ENCODE measurements around the gene ARMH3. TPM values are rescaled to one million over a fixed set of nuclear protein-coding genes. Genes with fewer than 3 reads are reported as not detected.

Gene ARMH3, protein sequence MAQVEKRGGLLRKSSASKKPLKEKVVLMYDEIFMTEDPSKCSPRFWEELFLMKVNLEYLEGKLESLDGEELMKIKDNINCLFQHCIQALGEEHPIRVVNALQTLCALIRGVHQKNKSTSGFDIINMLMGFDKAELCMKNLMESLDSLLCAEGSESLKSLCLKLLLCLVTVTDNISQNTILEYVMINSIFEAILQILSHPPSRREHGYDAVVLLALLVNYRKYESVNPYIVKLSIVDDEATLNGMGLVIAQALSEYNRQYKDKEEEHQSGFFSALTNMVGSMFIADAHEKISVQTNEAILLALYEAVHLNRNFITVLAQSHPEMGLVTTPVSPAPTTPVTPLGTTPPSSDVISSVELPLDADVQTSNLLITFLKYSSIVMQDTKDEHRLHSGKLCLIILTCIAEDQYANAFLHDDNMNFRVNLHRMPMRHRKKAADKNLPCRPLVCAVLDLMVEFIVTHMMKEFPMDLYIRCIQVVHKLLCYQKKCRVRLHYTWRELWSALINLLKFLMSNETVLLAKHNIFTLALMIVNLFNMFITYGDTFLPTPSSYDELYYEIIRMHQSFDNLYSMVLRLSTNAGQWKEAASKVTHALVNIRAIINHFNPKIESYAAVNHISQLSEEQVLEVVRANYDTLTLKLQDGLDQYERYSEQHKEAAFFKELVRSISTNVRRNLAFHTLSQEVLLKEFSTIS
- total RNA-seq (10 to 100 TPM; 26.7 to 34.0 (median 28.8) TPM), polyA plus RNA-seq (10 to 100 TPM; 19.7 to 22.5 TPM), total RNA-seq (45.0 reads per million, percentile 69 among the genes with 10 or more reads in this experiment)

DNA sequence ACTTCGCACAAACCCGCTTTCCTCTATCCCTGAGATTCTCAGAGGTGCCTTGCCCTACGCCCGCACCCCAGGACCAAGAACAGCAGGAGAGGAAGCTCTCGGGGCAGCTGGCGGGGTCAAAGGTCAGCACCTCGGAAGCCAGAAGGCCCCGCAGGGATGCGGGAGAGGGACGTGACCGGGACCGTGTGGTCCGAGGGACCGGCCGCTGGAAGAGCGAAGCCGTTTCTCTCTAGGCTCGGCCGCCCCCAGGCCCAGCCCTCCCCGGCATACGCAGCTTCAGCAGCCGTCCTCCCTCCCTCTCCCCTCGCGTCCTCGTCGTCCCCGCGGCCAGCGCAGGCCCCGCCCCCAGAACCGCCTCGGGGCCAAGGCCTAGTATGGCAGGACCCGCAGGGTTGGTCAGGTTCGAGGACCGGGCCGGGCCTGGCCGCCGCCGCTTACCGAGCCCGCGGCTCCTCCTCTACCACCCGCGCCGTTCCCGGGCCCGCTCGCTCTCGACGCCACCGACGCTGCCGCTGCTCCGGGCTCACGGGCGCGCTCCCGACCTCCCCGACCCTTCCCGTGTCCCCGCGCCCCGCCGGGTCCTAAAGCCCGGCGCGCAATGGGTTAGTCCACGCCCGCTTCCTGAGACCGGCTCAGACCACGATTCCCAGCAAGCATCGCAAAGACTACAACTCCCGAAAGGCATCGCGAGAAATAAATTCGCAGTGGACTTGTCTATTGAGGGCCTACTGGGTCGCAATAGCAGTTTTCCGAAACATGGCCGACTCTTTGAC, at the start of gene ARMH3:
TSS of gene ARMH3 (minus strand) at position 527 of the 773 bp plus-strand sequence. CDS start 16,059 bp downstream, outside the sequence.
- H3K36me3 Mint-ChIP-seq = peaks cover 0 to 3% (median 0%) of the 10 kb centered on the region in 5 donors
- ChIA-PET CTCF (interaction anchor here (0.6 kb wide), 2 partner anchors 20 to 889 kb away, joined by 3 read pairs; no protein-coding TSS in a partner anchor), POLR2A (interaction anchor here (0.7 to 2.5 kb wide), 9 partner anchors 10 to 361 kb away, joined by 3 to 16 read pairs (median 3); partner anchors contain the start of genes HPS6 and PPRC1)
- Histone ChIP-seq H3K36me3 (ENCODE audit: control insufficient read depth in 2 of 3, insufficient read depth in 3 of 3, low read length in 3 of 3) (peaks cover 0 to 5% (median 0%) of the 10 kb centered on the region in 3 experiments), H3K4me3 (ENCODE audit: low read length) (peak within 1 kb of the TSS; percentile 92), H3K9me3 (ENCODE audit: control insufficient read depth in 2 of 3, low read length in 3 of 3) (no peaks in the 10 kb centered on the region), H3K4me1 (ENCODE audit: control insufficient read depth in 2 of 2, insufficient read depth in 2 of 2, low read length in 2 of 2) (peaks cover 18 to 20% of the 10 kb centered on the region in 2 donors), H3K27me3 (ENCODE audit: control insufficient read depth in 2 of 2, insufficient read depth in 2 of 2, low read length in 2 of 2) (no peaks in the 10 kb centered on the region), H3K27ac (ENCODE audit: low read depth, low read length) (peak within 1 kb of the TSS; percentile 87)
- H3K4me1 Mint-ChIP-seq = peaks cover 25 to 50% (median 42%) of the 10 kb centered on the region in 7 donors
- no peaks in the 10 kb centered on the region for H3K27me3 Mint-ChIP-seq
- H3K27ac Mint-ChIP-seq = peak within 1 kb of the TSS; percentile 76 to 97 (median 92)
- DNase-seq (peak; percentile 72 to 90 (median 87)), ATAC-seq (peak; percentile 98)
- no peaks in the 10 kb centered on the region for H3K9me3 Mint-ChIP-seq
- intact Hi-C loops (cut with micrococcal nuclease) = loop anchor here (1.0 to 10.0 kb wide), 16 partner anchors 9 to 1021 kb away; partner anchors contain the start of genes HPS6 (in 2 of the 2), NOLC1 (in 2 of the 2), OGA (in 2 of the 2) and ACTR1A (in 1 of the 2)
- peak within 1 kb of the TSS; percentile 89 to 98 (median 94) for H3K4me3 Mint-ChIP-seq

DNA sequence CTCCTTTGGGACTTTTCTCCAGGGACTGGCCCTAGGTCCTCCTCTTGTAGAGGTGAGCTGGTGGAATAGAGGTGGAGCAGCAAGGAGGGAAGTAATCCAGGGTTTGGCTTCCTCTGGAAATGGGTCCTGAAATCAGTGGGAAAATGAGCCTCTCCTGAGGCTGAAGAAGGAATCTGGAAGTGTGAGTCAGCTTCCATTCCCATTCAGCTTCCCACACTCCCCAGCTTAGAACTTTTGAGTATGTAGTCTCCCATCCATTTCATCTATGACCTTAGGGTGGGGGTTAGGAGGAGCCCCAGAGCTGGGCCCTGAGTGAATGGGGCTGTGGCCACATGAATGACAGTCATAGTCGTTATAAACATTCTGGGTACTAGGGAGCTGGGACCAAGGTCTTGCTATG, 46.4 kb upstream of the ARMH3 start:
- Mint-ChIP-seq H3K4me3 (no peak overlapping the region), H3K27me3 (no peaks in the 10 kb centered on the region), H3K27ac (no peak overlapping the region), H3K36me3 (peaks cover 0 to 11% (median 0%) of the 10 kb centered on the region in 5 donors), H3K9me3 (no peaks in the 10 kb centered on the region), H3K4me1 (peaks cover 9 to 20% (median 16%) of the 10 kb centered on the region in 7 donors)
- H3K9me3 ChIP-seq (ENCODE audit: control insufficient read depth in 2 of 3, low read length in 3 of 3) = no peaks in the 10 kb centered on the region
- H3K27me3 ChIP-seq (ENCODE audit: control insufficient read depth in 2 of 2, insufficient read depth in 2 of 2, low read length in 2 of 2) = no peaks in the 10 kb centered on the region
- H3K27ac ChIP-seq (ENCODE audit: low read depth, low read length) = no peak overlapping the region
- no peak for DNase-seq
- H3K36me3 ChIP-seq (ENCODE audit: control insufficient read depth in 2 of 3, insufficient read depth in 3 of 3, low read length in 3 of 3) = peaks cover 0 to 15% (median 0%) of the 10 kb centered on the region in 3 experiments
- intact Hi-C loops (cut with micrococcal nuclease) = no loop called here
- ATAC-seq = no peak
- ChIA-PET POLR2A (interaction anchor here (1.5 to 4.3 kb wide), 3 partner anchors 10 to 22 kb away, joined by 5 to 19 read pairs (median 6); no protein-coding TSS in a partner anchor), CTCF (interaction anchor here (0.9 to 1.2 kb wide), 2 partner anchors 10 to 16 kb away, joined by 3 read pairs; no protein-coding TSS in a partner anchor)
- no peak overlapping the region for H3K4me3 ChIP-seq (ENCODE audit: low read length)
- H3K4me1 ChIP-seq (ENCODE audit: control insufficient read depth in 2 of 2, insufficient read depth in 2 of 2, low read length in 2 of 2) = no peaks in the 10 kb centered on the region

DNA sequence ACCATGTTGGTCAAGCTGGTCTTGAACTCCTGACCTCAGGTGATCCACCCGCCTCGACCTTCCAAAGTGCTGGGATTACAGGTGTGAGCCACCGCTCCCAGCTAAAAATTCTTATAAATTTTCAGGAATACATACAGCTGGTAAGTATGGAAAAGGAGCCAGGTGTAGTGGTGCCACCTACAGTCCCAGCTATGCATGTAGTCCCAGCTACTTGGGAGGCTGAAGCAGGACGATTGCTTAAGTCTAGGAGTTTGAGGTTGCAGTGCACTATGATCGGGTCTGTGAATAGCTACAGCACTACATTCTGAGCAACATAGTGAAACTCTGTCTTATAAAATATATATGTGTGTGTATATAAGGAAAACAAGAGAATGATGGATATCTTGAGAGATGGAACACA, 45.2 kb upstream of the ARMH3 start:
- intact Hi-C loops (cut with micrococcal nuclease) = no loop called here
- no peaks in the 10 kb centered on the region for H3K9me3 ChIP-seq (ENCODE audit: control insufficient read depth in 2 of 3, low read length in 3 of 3)
- ChIA-PET CTCF (no interaction called here), POLR2A (interaction anchor here (4.3 kb wide), 1 partner anchor 12 kb away, joined by 19 read pairs; no protein-coding TSS in a partner anchor)
- peaks cover 0 to 6% (median 0%) of the 10 kb centered on the region in 3 experiments for H3K36me3 ChIP-seq (ENCODE audit: control insufficient read depth in 2 of 3, insufficient read depth in 3 of 3, low read length in 3 of 3)
- DNase-seq (no peak), ATAC-seq (no peak)
- Mint-ChIP-seq H3K9me3 (no peaks in the 10 kb centered on the region), H3K4me1 (peaks cover 9 to 18% (median 14%) of the 10 kb centered on the region in 7 donors), H3K27me3 (no peaks in the 10 kb centered on the region), H3K4me3 (no peak overlapping the region), H3K27ac (no peak overlapping the region), H3K36me3 (peaks cover 0 to 13% (median 0%) of the 10 kb centered on the region in 5 donors)
- H3K27me3 ChIP-seq (ENCODE audit: control insufficient read depth in 2 of 2, insufficient read depth in 2 of 2, low read length in 2 of 2) = no peaks in the 10 kb centered on the region
- no peak overlapping the region for H3K4me3 ChIP-seq (ENCODE audit: low read length)
- no peaks in the 10 kb centered on the region for H3K4me1 ChIP-seq (ENCODE audit: control insufficient read depth in 2 of 2, insufficient read depth in 2 of 2, low read length in 2 of 2)
- no peak overlapping the region for H3K27ac ChIP-seq (ENCODE audit: low read depth, low read length)

DNA sequence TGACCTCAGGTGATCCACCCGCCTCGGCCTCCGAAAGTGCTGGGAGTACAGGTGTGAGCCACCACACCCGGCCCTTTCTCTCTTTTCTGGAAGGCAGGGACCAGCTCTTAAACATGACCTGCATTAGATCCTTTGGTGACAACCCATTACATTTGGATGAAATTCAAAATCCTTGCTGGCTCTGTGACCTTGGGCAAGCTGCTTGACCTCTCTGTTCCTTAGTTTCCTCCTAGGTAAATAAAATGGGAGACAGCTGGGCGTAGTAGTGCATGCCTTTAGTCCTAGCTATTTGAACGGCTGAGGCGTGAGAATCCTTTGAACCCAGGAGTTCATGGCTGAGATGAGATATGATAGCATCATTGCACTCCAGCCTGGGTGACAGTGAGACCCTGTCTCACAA, 40.5 kb upstream of the ARMH3 start:
- no peaks in the 10 kb centered on the region for H3K4me1 ChIP-seq (ENCODE audit: control insufficient read depth in 2 of 2, insufficient read depth in 2 of 2, low read length in 2 of 2)
- ATAC-seq (no peak), DNase-seq (no peak)
- no peak overlapping the region for H3K27ac ChIP-seq (ENCODE audit: low read depth, low read length)
- POLR2A ChIA-PET = interaction anchor here (0.5 kb wide), 1 partner anchor 32 kb away, joined by 3 read pairs; no protein-coding TSS in a partner anchor
- no peak overlapping the region for H3K4me3 ChIP-seq (ENCODE audit: low read length)
- H3K9me3 ChIP-seq (ENCODE audit: control insufficient read depth in 2 of 3, low read length in 3 of 3) = no peaks in the 10 kb centered on the region
- peaks cover 0 to 6% (median 0%) of the 10 kb centered on the region in 3 experiments for H3K36me3 ChIP-seq (ENCODE audit: control insufficient read depth in 2 of 3, insufficient read depth in 3 of 3, low read length in 3 of 3)
- H3K27me3 ChIP-seq (ENCODE audit: control insufficient read depth in 2 of 2, insufficient read depth in 2 of 2, low read length in 2 of 2) = no peaks in the 10 kb centered on the region
- Mint-ChIP-seq H3K4me3 (no peak overlapping the region), H3K9me3 (no peaks in the 10 kb centered on the region), H3K36me3 (peaks cover 0 to 11% (median 3%) of the 10 kb centered on the region in 5 donors), H3K27ac (no peak overlapping the region), H3K27me3 (no peaks in the 10 kb centered on the region), H3K4me1 (peaks cover 0 to 2% (median 0%) of the 10 kb centered on the region in 7 donors)
- CTCF ChIA-PET = no interaction called here
- intact Hi-C loops (cut with micrococcal nuclease) = no loop called here

DNA sequence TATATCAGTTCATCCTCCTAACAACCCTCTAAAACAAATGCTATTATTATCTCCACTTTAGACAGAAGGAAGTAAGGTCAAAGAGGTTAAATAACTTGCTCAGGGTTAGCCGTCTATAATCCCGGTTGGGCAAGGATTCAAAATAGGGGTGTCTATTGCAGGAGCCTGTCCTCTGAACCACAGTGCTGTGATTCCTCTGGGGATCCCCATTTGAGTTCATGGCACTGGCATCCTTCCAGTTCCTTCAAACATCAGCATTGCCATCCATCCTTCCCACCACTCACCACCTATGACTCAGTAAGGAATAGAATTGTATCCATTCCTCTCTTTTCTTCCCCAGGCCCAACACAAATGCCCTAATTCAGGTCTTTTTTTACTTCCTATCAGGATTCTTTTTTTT, 34.8 kb upstream of the ARMH3 start:
- Mint-ChIP-seq H3K27me3 (no peaks in the 10 kb centered on the region), H3K4me1 (peaks cover 0 to 4% (median 0%) of the 10 kb centered on the region in 7 donors), H3K27ac (peak overlapping the region in 1 of 9 donors; percentile 83), H3K9me3 (no peaks in the 10 kb centered on the region), H3K36me3 (peaks cover 0 to 6% (median 0%) of the 10 kb centered on the region in 5 donors), H3K4me3 (no peak overlapping the region)
- intact Hi-C loops (cut with micrococcal nuclease) = no loop called here
- Histone ChIP-seq H3K9me3 (ENCODE audit: control insufficient read depth in 2 of 3, low read length in 3 of 3) (no peaks in the 10 kb centered on the region), H3K27ac (ENCODE audit: low read depth, low read length) (no peak overlapping the region), H3K4me3 (ENCODE audit: low read length) (no peak overlapping the region), H3K27me3 (ENCODE audit: control insufficient read depth in 2 of 2, insufficient read depth in 2 of 2, low read length in 2 of 2) (no peaks in the 10 kb centered on the region), H3K4me1 (ENCODE audit: control insufficient read depth in 2 of 2, insufficient read depth in 2 of 2, low read length in 2 of 2) (no peaks in the 10 kb centered on the region), H3K36me3 (ENCODE audit: control insufficient read depth in 2 of 3, insufficient read depth in 3 of 3, low read length in 3 of 3) (no peaks in the 10 kb centered on the region)
- no peak for DNase-seq
- ATAC-seq = no peak
- ChIA-PET POLR2A (no interaction called here), CTCF (no interaction called here)

DNA sequence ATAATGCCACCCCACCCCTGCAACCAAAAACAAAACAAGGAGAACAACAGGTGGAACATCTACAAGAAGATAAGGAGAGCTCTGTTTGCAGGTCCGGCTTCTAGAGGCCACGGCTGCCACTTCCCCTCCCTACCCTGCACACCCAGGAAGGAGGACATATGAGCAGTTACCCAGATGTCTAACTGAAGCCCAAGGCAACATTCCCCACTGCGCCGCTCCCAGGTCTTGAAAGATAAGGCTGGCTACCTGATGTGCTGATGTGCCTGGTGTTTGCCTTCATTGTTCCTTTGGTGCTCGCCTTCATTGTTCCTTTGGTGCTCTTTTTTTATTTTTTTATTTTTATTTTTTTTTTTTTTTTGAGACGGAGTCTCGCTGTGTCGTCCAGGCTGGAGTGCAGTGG, 30.2 kb upstream of the ARMH3 start:
- Mint-ChIP-seq H3K4me3 (no peak overlapping the region), H3K27ac (no peak overlapping the region), H3K9me3 (no peaks in the 10 kb centered on the region), H3K27me3 (no peaks in the 10 kb centered on the region), H3K36me3 (peaks cover 0 to 3% (median 0%) of the 10 kb centered on the region in 5 donors), H3K4me1 (peaks cover 0 to 2% (median 0%) of the 10 kb centered on the region in 7 donors)
- POLR2A ChIA-PET = no interaction called here
- Histone ChIP-seq H3K27ac (ENCODE audit: low read depth, low read length) (no peak overlapping the region), H3K9me3 (ENCODE audit: control insufficient read depth in 2 of 3, low read length in 3 of 3) (no peaks in the 10 kb centered on the region), H3K4me3 (ENCODE audit: low read length) (no peak overlapping the region), H3K36me3 (ENCODE audit: control insufficient read depth in 2 of 3, insufficient read depth in 3 of 3, low read length in 3 of 3) (no peaks in the 10 kb centered on the region), H3K4me1 (ENCODE audit: control insufficient read depth in 2 of 2, insufficient read depth in 2 of 2, low read length in 2 of 2) (no peaks in the 10 kb centered on the region), H3K27me3 (ENCODE audit: control insufficient read depth in 2 of 2, insufficient read depth in 2 of 2, low read length in 2 of 2) (no peaks in the 10 kb centered on the region)
- intact Hi-C loops (cut with micrococcal nuclease) = no loop called here
- ATAC-seq (no peak), DNase-seq (no peak)
- CTCF ChIA-PET = interaction anchor here (0.6 to 1.9 kb wide), 3 partner anchors 13 to 1170 kb away, joined by 3 to 7 read pairs (median 4); no protein-coding TSS in a partner anchor
